GM06990 (cell line): ENCODE results near the gene IFNL2.
"Not testable (repeated sequence)": the region's sequence is repeated elsewhere in the genome, so short reads cannot be mapped to it uniquely, and the experiment has no call there.

Experiments
- DNase-seq: peaks from one replicate; pipeline ENCODE4 v3.0.0-alpha.2; 2011; ENCODE audit not compliant: insufficient read length; ENCODE audit errors: extremely low read depth
- H3K27me3 ChIP-seq: replicated peaks from 2 replicates; pipeline ENCODE4 v1.6.0; 2011; ENCODE audit warnings: low read length; ENCODE audit not compliant: control insufficient read depth, insufficient read depth
- H3K36me3 ChIP-seq: 2 replicates; pipeline ENCODE4 v1.5.1; 2011; ENCODE audit warnings: low read length; ENCODE audit not compliant: control insufficient read depth, insufficient read depth
- H3K4me3 ChIP-seq: replicated peaks from 2 replicates; pipeline ENCODE4 v1.5.1; 2011; ENCODE audit warnings: low read depth, mild to moderate bottlenecking, control low read depth, low read length
- CTCF ChIP-seq: IDR thresholded peaks from 2 replicates; pipeline ENCODE4 v1.5.1; 2011; ENCODE audit warnings: low read length, control low read depth, mild to moderate bottlenecking, inconsistent platforms; ENCODE audit not compliant: insufficient read depth, poor library complexity, severe bottlenecking

Gene IFNL2

GRCh38 chr19:39262496-39262895, 5.7 kb upstream of the IFNL2 start:
- Histone ChIP-seq H3K27me3 (no peaks in the 10 kb centered on the region; the same call in 1 of the 2 replicates), H3K4me3 (no peak overlapping the region), H3K36me3 (no peaks in the 10 kb centered on the region)
- TF ChIP-seq CTCF: no peak
- no peak for DNase-seq

- Histone ChIP-seq H3K27me3 (no peaks in the 10 kb centered on the region; the same call in 1 of the 2 replicates), H3K4me3 (no peak overlapping the region), H3K36me3 (no peaks in the 10 kb centered on the region)
- no peak for DNase-seq
- no peak for TF ChIP-seq CTCF
Measured at GRCh38 chr19:39263912-39264305, 4.3 kb upstream of the IFNL2 start.

- no peak for DNase-seq
- no peak for TF ChIP-seq CTCF
- Histone ChIP-seq H3K4me3 (no peak overlapping the region), H3K36me3 (no peaks in the 10 kb centered on the region), H3K27me3 (no peaks in the 10 kb centered on the region; the same call in 1 of the 2 replicates)
Measured at GRCh38 chr19:39264306-39265290, 3.6 kb upstream of the IFNL2 start.

GRCh38 chr19:39265321-39265916, 2.8 kb upstream of the IFNL2 start:
- no peak for DNase-seq
- Histone ChIP-seq H3K36me3 (no peaks in the 10 kb centered on the region), H3K27me3 (no peaks in the 10 kb centered on the region; the same call in 1 of the 2 replicates), H3K4me3 (no peak overlapping the region)
- no peak for TF ChIP-seq CTCF

- not testable (repeated sequence) for H3K27me3 ChIP-seq, H3K36me3 ChIP-seq, DNase-seq, H3K4me3 ChIP-seq
Measured at GRCh38 chr19:39268531-39269223, 481 bp downstream of the IFNL2 start.

- H3K4me3 ChIP-seq: not testable (repeated sequence)
Measured at GRCh38 chr19:39269369-39269768, 1.2 kb downstream of the IFNL2 start.

More at GRCh38 chr19:39269369-39269768, 1.2 kb downstream of the IFNL2 start:
- DNase-seq, H3K36me3 ChIP-seq, H3K27me3 ChIP-seq: not testable (repeated sequence)
